ENCODE measurements around the gene RANBP9.
A peak's percentile ranks its signal among the peaks of the same experiment; 100 is the strongest.

Gene RANBP9

DNA sequence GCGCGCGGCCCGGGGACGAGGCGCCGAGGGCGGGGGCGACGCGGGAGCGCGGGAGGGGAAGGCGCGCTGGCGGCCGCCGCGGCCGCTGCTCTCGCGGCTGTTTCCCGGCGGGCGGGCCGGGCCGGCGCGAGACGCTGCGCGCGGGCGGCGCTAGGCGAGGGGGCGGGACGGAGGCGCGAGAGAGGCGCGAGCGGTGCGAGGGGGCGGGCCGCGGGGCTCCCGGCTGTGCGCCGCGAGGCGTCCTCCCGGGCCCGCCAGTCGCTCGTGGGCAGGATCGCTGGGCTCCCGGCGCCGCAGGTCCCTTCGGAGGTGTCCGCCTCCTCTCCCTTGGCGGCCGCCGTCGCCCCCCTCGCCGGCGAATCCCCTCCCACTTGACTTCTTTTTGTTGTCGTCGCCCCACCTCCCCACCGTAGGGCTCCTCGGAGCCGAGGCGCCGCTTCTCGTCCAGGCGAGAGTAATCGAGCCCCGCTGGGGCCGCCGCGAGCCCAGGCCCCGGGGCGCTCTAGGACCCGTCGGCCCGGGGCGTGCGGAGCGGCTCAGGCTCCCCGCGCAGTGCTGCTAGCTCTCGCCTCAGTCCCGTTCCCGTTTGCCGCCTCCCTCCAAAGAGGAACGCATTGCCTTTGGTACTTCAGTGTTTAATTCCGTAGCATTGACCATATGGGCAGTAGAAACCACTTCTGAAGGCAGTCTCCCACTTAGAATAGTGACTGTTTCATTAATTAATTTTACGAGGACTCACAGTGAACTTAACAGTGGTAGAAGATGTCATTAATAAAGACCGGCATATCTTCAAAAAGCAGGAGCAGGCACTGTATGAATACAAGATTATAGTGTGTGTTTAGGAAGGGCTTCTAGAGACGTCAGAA, at the start of gene RANBP9:
TSS of gene RANBP9 (minus strand) at position 103 of the 866 bp plus-strand sequence. CDS start 330 bp downstream, outside the sequence.
- intact Hi-C loops (cut with DNase I): loop anchor here (2.0 to 10.0 kb wide), 3 partner anchors 97 to 137 kb away; partner anchors contain the start of genes MCUR1, NOL7 and SIRT5
- DNase-seq: peak; percentile 60 to 93 (median 84)

DNA sequence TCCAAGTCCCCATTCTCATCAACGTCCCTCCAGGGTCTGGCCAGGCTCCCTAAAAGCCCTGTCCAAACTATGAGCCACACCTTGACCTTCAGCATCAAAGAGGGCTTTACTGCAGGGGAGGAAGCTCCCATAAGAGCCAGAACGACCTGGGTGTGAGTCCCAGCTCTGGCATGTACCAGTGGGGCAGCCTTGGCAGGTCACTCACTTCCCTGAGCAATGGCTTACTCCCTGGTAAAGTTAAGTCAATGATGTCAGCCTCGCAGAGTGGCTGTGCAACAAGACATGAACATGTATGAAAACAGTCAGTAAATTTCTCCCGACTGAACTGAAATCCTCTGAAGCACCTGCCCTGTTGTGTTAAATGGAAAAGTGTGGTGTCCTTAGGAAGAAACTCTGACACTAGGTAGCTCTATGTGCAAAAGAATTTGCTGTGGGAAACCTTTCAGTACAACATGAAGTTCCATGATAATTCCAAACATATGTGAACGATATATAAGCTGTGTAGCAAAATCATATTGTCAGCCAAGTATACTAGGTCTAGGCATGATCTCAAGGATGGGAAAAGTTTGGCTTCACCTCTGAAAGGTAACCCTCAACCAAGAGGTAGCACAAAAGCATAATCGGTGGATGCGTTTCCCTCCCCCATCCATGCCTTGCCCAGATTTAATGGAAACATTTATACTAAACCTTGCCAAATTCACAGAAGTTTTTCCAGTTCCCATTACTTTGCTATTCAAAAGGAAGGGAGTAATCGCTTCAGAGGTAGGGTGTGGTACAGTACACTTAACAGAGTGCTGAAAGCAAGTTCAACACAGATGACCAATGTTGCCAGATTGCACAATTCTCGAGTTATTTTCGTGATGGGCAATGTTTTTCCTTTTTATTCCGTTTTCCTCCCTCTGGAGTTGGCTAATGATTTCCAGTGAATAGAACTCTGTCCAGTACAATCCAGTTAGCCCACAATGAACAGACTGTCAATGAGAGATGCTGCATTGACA, 49.0 kb upstream of the RANBP9 start:
- intact Hi-C loops (cut with DNase I): no loop called here
- no peak for DNase-seq

DNA sequence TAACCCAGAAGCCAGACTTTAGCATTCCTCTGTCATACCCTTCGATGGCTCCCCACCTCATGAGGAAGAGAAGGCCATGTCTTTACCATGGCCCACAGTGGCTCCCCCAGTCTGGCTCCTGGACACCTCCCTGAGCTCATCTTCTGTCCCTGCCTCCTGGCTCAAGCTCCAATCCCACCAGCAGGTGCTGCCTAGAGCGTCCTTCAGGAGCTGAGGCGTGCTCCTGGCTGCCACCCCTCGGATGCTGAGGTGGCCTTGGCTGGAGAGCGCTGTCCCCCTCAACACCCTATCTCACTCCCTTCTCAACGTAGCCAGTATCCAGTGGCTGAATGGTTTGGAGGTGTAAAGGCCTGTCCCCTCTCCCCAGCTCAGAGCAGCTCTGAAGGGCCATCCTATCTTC, 47.4 kb upstream of the RANBP9 start:
- intact Hi-C loops (cut with DNase I): no loop called here
- DNase-seq: no peak

DNA sequence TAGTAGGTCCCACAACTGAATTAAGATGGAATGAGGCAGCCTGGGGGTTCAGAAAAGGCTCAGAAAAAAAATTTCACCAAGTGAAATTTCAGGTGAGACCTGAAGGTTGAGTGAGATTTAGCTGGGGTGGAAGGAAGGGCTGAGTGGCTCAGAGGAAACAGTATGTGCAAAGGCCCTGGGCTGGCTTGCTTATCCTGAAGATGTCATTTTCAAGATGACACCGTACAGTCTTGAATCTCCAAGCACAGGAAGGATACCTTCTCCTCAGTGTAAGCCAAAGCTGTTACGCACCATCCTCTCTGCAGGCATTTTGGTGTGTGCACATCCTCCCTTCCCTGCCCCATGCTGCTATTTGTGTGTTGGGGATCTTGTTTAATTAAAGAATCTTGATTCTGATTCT, 43.0 kb upstream of the RANBP9 start:
- intact Hi-C loops (cut with DNase I): no loop called here
- no peak for DNase-seq

DNA sequence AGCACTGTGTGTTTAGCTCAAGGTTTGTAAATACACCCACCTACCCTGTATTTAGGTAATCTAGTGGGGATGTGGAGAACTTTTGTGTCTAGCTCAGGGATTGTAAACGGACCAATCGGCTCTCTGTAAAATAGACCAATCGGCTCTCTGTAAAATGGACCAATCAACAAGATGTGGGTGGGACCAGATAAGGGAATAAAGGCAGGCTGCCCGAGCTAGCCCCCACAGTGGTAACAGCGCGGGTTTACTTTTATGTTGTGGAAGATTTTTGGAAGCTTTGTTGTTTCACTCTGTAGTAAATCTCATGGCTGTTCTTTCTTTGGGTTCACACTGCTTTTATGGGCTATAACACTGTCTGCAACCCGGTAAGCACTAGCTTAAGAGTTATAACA, 32.1 kb upstream of the RANBP9 start:
- intact Hi-C loops (cut with DNase I): no loop called here
- no peak for DNase-seq

DNA sequence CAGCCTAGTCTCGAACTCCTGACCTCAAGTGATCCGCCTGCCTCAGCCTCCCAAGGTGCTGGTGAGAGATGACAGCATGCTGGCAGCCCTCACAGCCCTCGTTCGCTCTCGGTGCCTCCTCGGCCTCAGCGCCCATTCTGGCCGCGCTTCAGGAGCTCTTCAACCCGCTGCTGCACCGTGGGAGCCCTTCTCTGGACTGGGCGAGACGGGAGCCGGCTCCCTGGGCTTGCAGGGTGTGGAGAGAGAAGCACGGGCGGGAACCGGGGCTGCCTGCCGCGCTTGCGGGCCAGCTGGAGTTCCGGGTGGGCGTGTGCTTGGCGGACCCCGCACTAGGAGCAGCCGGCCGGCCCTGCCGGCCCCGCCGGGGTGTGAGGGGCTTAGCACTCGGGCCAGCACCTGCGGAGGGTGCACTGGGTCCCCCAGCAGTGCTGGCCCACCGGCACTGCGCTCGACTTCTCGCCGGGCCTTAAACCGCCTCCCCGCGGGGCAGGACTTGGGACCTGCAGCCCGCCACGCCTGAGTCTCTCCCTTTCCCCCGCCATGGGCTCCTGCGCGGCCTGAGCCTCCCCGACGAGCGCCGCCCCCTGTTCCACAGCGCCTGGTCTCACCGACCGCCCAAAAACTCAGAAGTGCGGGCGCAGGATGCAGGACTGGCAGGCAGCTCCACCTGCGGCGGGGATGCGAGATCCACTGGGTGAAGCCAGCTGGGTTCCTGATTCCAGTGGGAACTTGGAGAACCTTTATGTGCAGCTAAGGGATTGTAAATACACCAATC, 31.5 kb upstream of the RANBP9 start:
- no peak for DNase-seq
- intact Hi-C loops (cut with DNase I): no loop called here

DNA sequence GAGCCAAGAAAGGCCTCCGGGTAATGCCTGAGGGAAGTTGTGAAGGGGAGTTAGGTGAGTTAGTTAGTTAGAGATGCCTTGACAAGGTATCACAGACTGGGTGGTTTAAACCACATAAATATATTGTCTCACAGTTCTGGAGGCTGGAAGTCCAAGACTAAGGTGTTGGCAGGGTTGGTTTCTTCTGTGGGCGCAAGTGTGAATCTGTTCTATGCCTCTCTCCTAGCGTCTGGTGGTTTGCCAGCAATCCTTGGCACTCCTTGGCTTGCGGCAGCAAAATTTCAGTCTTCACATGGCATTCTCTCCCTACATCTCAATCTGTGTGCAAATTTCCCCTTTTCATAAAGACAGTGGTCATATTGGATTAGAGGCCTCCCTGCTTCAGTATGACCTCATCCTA, 29.7 kb upstream of the RANBP9 start:
- intact Hi-C loops (cut with DNase I): no loop called here
- DNase-seq: no peak

DNA sequence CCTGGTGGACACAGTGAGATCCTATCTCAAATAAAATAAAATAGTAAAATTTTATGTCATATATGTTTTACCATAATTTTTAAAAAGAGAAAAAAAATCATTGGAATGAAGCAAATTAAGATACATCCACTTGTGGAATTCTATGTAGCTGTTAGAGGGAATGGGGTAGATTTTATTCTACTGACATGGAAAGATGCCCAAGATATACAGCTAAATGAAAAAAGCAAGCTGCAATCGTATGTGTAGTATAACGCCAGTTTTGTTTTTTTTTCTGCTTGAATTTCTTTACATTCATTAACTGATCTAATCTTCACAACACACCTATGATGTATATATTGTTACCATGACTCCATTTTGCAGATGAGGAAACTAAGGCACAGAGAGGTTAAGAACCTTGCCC, 23.4 kb upstream of the RANBP9 start:
- intact Hi-C loops (cut with DNase I): no loop called here

DNA sequence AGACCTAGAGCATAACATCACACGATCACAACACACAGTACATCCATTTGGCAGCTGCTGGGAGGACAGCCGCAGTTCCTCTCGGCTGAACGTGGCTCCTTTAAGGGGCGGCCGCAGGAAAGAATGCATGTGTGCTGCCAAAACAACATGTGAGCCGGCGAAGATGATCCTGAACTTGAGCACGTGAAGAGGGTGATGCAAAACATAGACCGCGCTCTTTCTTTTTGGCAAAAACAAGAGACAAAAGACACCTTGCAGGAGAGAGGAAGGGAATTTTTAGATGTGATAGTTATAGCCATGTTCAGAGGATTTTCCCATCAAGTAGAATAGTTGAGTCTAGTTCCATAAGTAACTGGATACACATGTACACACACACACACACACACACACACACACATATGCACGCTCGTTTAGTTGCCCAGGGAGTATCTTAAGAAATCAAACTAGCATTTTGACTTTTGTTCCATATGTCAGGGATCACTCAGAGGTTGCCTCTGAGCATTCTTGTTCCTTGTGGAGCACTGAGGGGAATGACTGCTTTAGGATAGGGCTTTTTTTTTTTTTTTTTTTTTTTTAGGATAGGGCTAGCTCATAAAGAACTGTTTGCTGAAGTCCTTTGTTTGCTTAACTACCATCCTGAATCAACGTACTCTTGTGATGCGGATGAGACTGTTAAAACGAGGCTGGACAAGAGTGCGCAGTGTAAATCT, 21.7 kb upstream of the RANBP9 start:
- intact Hi-C loops (cut with DNase I): no loop called here
- peak in 8 of 42 donors; percentile 11 to 45 (median 22) for DNase-seq

More for the DNA sequence above, 23.4 kb upstream of the RANBP9 start:
- no peak for DNase-seq

DNA sequence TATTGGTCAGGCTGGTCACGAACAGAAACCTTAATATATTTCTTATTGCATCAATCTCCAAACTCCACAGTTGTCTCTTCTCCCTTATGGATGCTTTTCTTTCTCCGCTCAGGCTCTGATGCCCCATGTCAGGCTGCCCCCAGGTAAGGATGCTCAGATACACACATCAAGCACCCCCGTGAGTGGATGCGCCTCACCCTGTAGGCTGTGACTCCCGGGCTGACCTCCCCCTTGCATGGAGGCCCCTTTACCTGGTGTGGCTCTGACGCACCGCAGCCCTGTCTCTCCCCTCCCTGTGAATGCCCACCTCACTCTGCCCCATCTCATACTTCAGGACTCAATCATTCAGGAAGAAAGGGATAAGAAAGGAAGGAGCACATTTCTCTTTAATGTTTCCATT, 19.1 kb upstream of the RANBP9 start:
- DNase-seq: no peak
- intact Hi-C loops (cut with DNase I): no loop called here

DNA sequence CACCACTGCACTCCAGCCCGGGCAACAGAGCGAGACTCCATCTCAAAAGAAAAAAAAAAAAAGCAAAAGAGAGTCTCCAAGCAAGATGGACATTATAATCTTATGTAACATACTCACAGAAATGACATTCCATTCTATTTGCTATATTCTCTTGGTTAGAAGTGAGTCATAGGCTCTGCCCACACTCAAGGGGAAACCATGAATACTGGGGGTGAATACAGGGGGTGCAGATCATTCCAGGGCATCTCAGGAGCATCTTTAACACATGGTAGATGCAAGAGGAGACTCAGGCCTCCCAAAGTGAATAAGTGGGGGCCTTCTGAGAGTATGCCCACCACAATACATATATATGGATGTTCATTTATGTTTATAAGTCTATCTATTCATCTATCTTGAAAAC, 18.3 kb upstream of the RANBP9 start:
- intact Hi-C loops (cut with DNase I): no loop called here
- peak in 8 of 42 donors; percentile 15 to 40 (median 20) for DNase-seq

DNA sequence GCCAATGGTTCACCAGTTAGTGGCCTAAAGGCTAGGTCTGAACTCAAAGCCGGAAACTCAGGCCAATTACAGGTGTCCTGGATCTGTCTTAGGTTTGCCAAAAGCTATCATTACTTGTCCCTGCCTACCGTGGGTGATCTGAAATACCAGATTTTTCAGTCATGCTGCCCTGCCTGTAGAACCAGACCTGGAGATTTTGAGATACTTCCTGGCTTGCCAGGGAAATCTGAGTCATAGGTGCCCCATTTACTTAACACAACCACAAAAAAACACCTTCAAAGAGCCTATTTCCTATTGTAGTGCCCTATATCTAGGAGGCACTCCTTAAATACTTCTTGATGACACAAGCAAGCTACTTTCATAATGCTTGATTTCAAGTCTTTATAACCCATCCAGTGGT, 13.9 kb upstream of the RANBP9 start:
- intact Hi-C loops (cut with DNase I): no loop called here
- no peak for DNase-seq

DNA sequence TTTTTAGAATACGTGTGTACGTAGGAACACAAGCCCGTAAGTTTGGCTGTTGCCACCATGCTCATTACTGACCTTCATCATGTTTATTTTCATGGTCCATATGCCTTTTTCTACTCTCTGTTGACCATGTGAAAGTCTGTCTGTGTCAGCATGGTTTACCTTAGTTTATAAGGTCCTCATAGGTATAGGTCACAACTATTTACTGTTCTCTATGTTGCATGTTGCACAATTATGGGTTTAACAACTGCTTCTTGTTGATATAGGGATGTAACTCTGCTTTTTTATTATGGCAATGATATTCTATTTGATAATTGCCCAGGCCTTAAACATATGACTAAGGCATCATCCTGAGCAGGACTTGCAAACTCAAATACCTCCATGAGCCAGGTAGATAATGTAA, 13.4 kb upstream of the RANBP9 start:
- DNase-seq: no peak
- intact Hi-C loops (cut with DNase I): no loop called here

DNA sequence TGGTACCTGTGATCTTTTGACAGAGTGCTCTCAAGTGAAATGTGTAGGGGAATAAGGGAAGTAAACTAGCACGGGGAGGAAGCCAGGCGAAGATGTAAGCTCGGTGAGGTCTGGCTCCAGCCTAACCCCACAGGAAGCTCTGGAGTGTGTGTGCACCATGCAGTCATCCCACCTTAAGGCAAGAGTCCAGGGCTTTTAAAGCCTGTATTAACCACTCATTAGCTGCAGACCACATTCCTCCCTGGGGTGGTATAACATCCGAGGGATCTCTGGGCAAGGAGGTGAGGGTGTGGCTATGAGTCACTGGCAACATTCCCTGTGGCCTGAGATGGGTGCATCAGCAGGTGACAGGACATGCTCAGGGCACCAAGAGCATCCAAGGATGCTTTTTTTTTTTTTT, 12.5 kb upstream of the RANBP9 start:
- intact Hi-C loops (cut with DNase I): no loop called here
- no peak for DNase-seq

DNA sequence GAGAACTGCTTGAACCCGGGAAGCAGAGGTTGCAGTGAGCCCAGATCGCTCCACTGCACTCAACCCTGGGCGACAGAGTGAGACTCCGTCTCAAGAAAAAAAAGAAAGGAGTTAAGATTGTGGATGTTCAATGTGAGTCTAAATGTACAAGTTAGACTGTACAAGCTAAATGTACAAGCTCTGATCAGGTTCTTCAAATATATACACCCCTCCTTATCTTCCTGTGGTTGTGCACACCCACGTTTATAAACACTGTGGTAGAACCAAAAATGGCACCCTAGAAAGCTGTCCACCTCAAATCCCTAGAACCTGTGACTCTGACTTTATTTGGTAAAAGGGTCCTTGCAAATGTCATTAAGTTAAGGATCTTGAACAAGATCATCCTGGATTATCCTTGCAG, 11.2 kb upstream of the RANBP9 start:
- intact Hi-C loops (cut with DNase I): no loop called here
- DNase-seq: no peak

DNA sequence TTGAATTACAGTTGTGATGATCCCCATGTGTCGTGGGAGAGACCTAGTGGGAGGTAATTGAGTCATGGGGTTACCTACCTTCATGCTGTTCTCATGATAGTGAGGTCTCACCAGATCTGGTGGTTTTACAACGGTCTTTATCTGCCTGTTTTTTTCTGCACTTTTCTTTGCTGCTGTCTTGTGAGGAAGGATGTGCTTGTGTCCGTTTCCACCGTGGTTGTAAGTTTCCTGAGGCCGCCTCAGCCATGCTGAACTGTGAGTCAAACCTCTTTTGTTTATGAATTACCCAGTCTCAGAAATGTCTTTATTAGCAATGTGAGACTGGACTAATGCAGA, 6.5 kb upstream of the RANBP9 start:
- no peak for DNase-seq
- intact Hi-C loops (cut with DNase I): loop anchor here (10.0 kb wide), 1 partner anchor 143 kb away; the partner anchor contains the start of gene SIRT5

DNA sequence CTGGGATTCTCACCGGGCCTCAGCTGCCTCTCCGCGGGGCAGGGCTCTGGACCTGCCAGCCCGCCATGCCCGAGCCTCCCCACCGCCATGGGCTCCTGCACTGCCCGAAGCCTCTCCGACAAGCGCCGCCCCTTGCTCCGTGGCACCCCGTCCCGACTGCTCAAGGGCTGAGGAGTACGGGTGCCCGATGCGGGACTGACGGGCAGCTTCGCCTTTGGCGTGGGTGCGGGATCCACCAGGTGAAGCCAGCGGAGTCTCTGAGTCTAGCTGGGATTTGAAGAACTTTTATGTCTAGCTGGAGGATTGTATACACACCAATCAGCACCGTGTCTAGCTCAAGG, 5.3 kb upstream of the RANBP9 start:
- intact Hi-C loops (cut with DNase I): loop anchor here (10.0 kb wide), 1 partner anchor 142 kb away; the partner anchor contains the start of gene SIRT5
- DNase-seq: no peak

DNA sequence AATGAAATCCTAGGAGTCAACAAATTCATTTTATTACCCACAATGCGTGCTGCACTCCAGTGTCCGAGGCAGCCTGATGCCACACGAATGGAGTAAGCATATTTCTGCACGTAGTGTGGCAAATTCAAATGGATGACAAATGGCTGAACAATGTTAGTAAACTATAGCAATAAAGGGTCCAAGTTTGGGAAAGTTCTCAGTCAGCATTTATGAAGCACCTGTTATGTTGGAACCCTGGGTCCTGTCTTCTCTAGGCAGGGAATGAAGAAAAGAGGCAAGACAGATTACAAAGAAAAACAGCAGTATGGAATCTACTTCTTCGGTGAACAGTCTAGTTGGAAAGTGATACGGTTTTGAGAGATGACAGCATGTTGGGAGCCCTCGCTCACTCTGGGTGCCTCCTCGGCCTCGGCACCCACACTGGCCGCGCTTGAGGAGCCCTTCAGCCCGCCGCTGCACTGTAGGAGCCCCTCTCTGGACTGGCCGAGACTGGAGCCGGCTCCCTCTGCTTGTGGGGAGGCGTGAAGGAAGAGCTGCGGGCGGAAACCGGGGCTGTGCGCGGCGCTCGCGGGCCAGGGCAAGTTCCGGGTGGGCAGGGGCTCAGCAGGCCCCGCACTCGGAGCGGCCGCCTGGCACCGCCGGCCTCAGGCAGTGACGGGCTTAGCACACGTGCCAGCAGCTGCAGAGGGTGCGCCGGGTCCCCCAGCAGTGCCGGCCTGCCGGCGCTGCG, 4.8 kb upstream of the RANBP9 start:
- intact Hi-C loops (cut with DNase I): loop anchor here (10.0 kb wide), 1 partner anchor 142 kb away; the partner anchor contains the start of gene SIRT5
- no peak for DNase-seq

All from head of caudate nucleus (tissue), 42 donors.